Measurements from ENCODE around the gene RAB3B.

DNA sequence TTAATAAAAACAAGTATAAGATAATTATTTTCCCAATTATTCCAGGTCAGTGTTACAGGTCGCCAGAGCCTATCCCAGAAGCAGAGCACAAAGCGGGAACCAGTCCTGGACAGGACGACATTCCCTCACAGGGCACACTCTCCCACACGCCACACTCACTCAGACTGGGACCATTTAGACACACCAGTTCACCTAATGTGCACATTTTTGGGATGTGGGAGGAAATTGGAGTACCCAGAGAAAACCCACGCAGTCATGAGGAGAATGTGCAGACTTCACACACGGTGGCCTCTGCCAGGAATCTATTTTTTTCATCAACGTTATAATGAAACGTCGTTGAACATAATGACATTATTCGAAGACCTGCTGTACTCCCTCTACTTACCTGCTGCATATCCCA lies 91.5 kb downstream of the RAB3B start:
- TF ChIP-seq POLR2A (IDR thresholded peaks at IDR 0.05), result no peak
- no peak for TF ChIP-seq CTCF (IDR thresholded peaks at IDR 0.05)

Data from breast epithelium (tissue), 3 donors.